Fibroblast of lung (primary cell): Measurements from ENCODE around the gene CHADL. TPM values are rescaled to one million over a fixed set of nuclear protein-coding genes. Genes with fewer than 3 reads are reported as not detected.

Source experiments
- polyA plus RNA-seq, 2 donors: library from polyadenylated mRNA; depleted of rRNA in 1 of 2; stranded (reverse) in 1 of 2; unstranded in 1 of 2; fragments of >200 nt; gene quantifications; 2 replicates each; pipeline ENCODE4 v1.2.1, GENCODE V29; 2011 to 2012; ENCODE audit warnings: missing spikeins in 1 of 2
- total RNA-seq: library from RNA; depleted of rRNA; stranded (reverse); fragments of >200 nt; gene quantifications from 2 replicates; pipeline ENCODE4 v1.2.1, GENCODE V29; 2014

Gene CHADL
- total and polyA plus RNA-seq, 2 donors (not counting 1 experiment from before 2014, with no cell fraction given): 0.10 to 3.1 TPM

Other genes with a start within 250 kb of the CHADL start
- gene EP300, start 148.3 kb downstream of the CHADL start, total RNA-seq: 32.9 and 41.0 TPM in 2 replicates
- gene EP300, start 148.3 kb downstream of the CHADL start, polyA plus RNA-seq: 9.1 and 10.1 TPM in 2 replicates
- 15.4 and 16.0 TPM in 2 replicates for gene L3MBTL2, start 35.6 kb downstream of the CHADL start, total RNA-seq
- gene L3MBTL2, start 35.6 kb downstream of the CHADL start, polyA plus RNA-seq: 19.3 and 27.7 TPM in 2 replicates
- gene RANGAP1, start 45.3 kb upstream of the CHADL start, total RNA-seq: 28.0 and 59.9 TPM in 2 replicates
- gene RANGAP1, start 45.3 kb upstream of the CHADL start, polyA plus RNA-seq: 37.2 and 105 TPM in 2 replicates
- 39.3 and 64.4 TPM in 2 replicates for gene ZC3H7B, start 60.6 kb upstream of the CHADL start, total RNA-seq
- gene ZC3H7B, start 60.6 kb upstream of the CHADL start, polyA plus RNA-seq: 30.6 and 42.1 TPM in 2 replicates
- gene TEF, start 141.0 kb upstream of the CHADL start, total RNA-seq: 14.9 and 22.5 TPM in 2 replicates
- 8.2 and 9.0 TPM in 2 replicates for gene TEF, start 141.0 kb upstream of the CHADL start, polyA plus RNA-seq
- gene TOB2, start 205.9 kb upstream of the CHADL start, total RNA-seq: 19.5 and 20.6 TPM in 2 replicates
- gene TOB2, start 205.9 kb upstream of the CHADL start, polyA plus RNA-seq: 19.5 and 20.9 TPM in 2 replicates
- gene PHF5A, start 227.8 kb upstream of the CHADL start, total RNA-seq: 63.3 and 64.2 TPM in 2 replicates
- gene PHF5A, start 227.8 kb upstream of the CHADL start, polyA plus RNA-seq: 61.5 and 82.7 TPM in 2 replicates
- 60.4 and 80.3 TPM in 2 replicates for gene ACO2, start 228.2 kb upstream of the CHADL start, total RNA-seq
- 37.6 and 52.6 TPM in 2 replicates for gene ACO2, start 228.2 kb upstream of the CHADL start, polyA plus RNA-seq